Mucosa of rectum (tissue), 2 donors: ENCODE measurements around the gene RIBC1.
A peak's percentile ranks its signal among the peaks of the same experiment; 100 is the strongest.

Experiments
- H3K27ac ChIP-seq, 2 donors: one replicate each; pipeline ENCODE4 v1.7.0; 2013; ENCODE audit warnings: inconsistent platforms in 2 of 2, low read depth in 2 of 2, low read length in 2 of 2
- H3K27me3 ChIP-seq, 2 donors: one replicate each; pipeline ENCODE4 v1.7.0; 2013; ENCODE audit warnings: low read length in 2 of 2; ENCODE audit not compliant: control insufficient read depth in 2 of 2, insufficient read depth in 2 of 2
- H3K36me3 ChIP-seq, 2 donors: one replicate each; pipeline ENCODE4 v1.7.0; 2013; ENCODE audit warnings: low read length in 2 of 2; ENCODE audit not compliant: control insufficient read depth in 2 of 2, insufficient read depth in 2 of 2
- H3K4me1 ChIP-seq, 2 donors: one replicate each; pipeline ENCODE4 v1.7.0; 2013; ENCODE audit warnings: low read length in 2 of 2, mild to moderate bottlenecking in 1 of 2; ENCODE audit not compliant: control insufficient read depth in 2 of 2, insufficient read depth in 2 of 2
- H3K4me3 ChIP-seq, 2 donors: one replicate each; pipeline ENCODE4 v1.7.0; 2013; ENCODE audit warnings: low read length in 2 of 2
- H3K9ac ChIP-seq, 2 donors: one replicate each; pipeline ENCODE4 v1.7.0; 2013; ENCODE audit warnings: low read length in 2 of 2, low read depth in 1 of 2, mild to moderate bottlenecking in 1 of 2
- H3K9me3 ChIP-seq, 2 donors: one replicate each; pipeline ENCODE4 v1.7.0; 2013; ENCODE audit warnings: low read length in 2 of 2; ENCODE audit not compliant: control insufficient read depth in 2 of 2
- donor health status: healthy.
- donor health status: Normal muscosa, but diverticular disease.

Gene RIBC1

DNA sequence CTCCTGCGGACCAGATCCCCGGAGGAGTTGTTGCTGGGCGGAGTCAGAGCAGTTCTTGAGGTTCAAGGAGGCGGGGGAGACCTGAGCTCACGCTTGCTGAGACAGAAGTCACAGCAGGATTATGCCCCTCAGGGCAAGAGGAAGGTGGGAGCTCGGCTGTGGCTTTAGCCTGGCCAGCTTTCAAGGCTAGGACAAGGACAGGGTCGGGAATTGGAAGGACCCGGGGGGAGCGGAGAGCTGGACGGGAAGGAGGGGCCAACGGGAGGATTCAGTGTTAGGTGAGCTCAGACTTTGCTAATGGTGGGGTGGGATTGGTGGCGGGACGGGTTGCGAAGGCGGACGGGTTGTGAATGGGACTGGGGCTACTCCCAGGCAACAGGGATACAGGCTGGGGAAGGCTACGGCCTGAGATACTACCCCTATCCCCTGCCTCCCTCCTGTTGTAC is at the start of gene RIBC1:
RIBC1 (plus strand) TSS at position 13 of the 446 bp plus-strand sequence. CDS start 3,404 bp downstream, outside the sequence.
- Histone ChIP-seq H3K36me3 (no peaks in the 10 kb centered on the region), H3K27ac (peak within 1 kb of the TSS; percentile 89 to 94), H3K9ac (peak within 1 kb of the TSS; percentile 80 to 94), H3K4me3 (peak within 1 kb of the TSS; percentile 77 to 93), H3K4me1 (peaks cover 12 to 18% of the 10 kb centered on the region in 2 donors), H3K9me3 (no peaks in the 10 kb centered on the region), H3K27me3 (no peaks in the 10 kb centered on the region)

DNA sequence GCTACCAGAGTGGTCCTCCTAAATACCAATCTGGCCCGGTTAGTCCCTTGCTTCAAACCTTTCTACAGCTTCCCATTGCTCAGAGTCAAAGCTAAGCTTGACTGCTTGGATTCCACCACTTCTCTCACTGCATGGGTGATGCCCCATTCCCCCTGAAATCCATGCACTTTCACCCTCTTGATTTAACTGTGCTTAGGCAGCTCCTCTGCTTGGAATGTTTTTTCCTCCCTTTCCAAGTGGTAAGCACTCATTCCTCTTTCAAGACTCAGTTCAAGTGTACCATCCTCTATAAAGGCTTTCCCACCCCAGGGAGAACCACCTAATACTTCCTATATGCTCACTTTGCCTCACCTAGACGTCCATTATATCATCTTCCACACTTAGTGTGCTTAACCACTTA is 49.4 kb upstream of the RIBC1 start:
- H3K36me3 ChIP-seq, result peaks cover 0 to 3% of the 10 kb centered on the region in 2 donors
- no peak overlapping the region for H3K27ac ChIP-seq
- no peaks in the 10 kb centered on the region for H3K9me3 ChIP-seq
- H3K9ac ChIP-seq, result no peak overlapping the region
- H3K4me3 ChIP-seq, result no peak overlapping the region
- H3K27me3 ChIP-seq, result no peaks in the 10 kb centered on the region
- no peaks in the 10 kb centered on the region for H3K4me1 ChIP-seq

DNA sequence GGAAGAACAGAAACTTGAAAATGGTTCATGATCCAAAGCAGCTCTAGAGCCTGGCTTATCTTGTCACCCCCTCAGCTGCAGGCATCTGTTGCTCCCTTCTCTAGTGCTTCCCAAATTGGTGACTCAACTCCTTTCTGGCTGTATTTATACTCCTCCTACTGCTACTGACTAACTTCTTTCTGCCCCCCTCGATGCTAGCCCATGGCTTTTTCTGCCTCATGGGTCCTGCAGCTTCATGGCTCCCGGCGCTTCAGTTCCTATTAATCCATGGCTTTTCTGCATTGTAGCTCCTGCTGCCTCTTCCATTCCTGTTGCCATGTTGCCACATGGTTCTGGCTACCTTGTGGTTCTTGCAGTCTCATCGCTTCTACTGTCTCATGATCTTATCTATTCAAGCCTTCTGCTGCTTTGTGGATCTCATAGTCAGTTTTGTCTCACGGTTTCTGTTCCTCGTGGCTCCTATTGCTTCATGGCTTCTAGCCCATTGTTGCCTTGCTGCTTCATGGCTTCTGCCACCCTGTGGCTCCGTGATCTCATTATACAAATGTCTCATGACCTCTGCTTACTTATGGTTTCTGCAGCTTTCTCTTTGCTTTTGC is 48.4 kb upstream of the RIBC1 start:
- no peaks in the 10 kb centered on the region for H3K9me3 ChIP-seq
- no peak overlapping the region for H3K27ac ChIP-seq
- no peak overlapping the region for H3K4me3 ChIP-seq
- peaks cover 4 to 12% of the 10 kb centered on the region in 2 donors for H3K36me3 ChIP-seq
- H3K9ac ChIP-seq, result no peak overlapping the region
- no peaks in the 10 kb centered on the region for H3K4me1 ChIP-seq
- no peaks in the 10 kb centered on the region for H3K27me3 ChIP-seq

DNA sequence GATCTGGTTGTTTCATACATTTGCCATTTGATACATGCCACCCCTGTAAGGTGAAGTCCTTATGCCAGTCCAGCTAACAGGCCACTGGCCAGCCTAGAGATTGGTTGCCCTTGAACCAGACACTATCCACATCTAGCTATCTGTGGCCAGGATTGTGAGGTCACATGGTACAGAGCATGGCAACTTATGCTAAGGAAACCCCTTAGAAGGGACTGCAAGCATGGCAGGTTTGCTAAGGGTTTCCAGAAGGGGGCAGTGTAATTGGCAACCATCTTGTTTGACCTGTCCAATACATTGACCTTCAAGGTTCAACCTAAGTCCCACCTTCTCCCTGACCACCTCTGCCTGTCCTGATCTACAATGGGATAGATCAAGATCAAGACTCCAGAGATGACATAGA is 47.8 kb upstream of the RIBC1 start:
- Histone ChIP-seq H3K4me1 (no peaks in the 10 kb centered on the region), H3K9ac (no peak overlapping the region), H3K4me3 (no peak overlapping the region), H3K9me3 (no peaks in the 10 kb centered on the region), H3K36me3 (peaks cover 10 to 17% of the 10 kb centered on the region in 2 donors), H3K27me3 (no peaks in the 10 kb centered on the region), H3K27ac (no peak overlapping the region)

DNA sequence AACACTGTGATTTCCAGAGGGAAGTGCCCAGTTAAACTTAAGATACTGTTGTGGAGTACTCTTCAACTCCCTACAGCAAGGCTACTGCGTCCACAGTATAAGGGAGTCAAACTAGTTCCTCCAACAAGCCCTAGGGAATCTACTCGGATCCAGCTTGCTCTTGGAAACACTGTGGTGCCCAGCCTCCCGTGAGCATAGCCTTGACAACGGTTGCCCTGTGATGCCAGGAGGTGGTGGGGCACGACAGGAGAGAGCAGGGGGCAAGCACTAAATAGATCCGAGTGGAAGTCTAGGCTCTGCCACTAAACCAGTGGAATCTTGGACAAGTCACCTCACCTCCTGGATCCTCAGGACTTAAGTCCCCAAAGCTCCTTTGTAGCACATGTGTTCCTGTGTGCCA is 45.8 kb upstream of the RIBC1 start:
- Histone ChIP-seq H3K27ac (no peak overlapping the region), H3K36me3 (peaks cover 30 to 33% of the 10 kb centered on the region in 2 donors), H3K4me1 (no peaks in the 10 kb centered on the region), H3K27me3 (no peaks in the 10 kb centered on the region), H3K4me3 (no peak overlapping the region), H3K9ac (no peak overlapping the region), H3K9me3 (no peaks in the 10 kb centered on the region)

DNA sequence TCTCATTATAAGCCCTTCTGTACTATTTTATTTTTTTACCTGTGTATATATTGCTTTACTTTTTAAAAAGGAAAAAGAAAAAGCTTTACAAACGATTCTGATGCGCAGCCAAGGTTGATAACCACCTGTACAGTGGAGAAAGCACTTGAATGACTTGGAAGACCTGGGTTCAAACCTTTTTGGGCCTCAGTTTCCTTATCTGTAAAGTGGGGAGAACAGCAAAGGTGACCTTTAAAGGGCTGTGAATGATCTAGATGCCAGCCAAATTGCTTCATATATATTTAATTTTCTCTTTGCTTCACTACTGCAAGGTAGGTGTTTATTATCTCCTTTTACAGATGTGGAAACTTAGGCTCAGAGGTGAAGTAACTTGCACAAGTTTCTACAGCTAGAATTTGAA is 45.2 kb upstream of the RIBC1 start:
- no peaks in the 10 kb centered on the region for H3K4me1 ChIP-seq
- H3K4me3 ChIP-seq, result no peak overlapping the region
- H3K9ac ChIP-seq, result no peak overlapping the region
- H3K36me3 ChIP-seq, result peaks cover 35 to 38% of the 10 kb centered on the region in 2 donors
- no peak overlapping the region for H3K27ac ChIP-seq
- no peaks in the 10 kb centered on the region for H3K27me3 ChIP-seq
- no peaks in the 10 kb centered on the region for H3K9me3 ChIP-seq

DNA sequence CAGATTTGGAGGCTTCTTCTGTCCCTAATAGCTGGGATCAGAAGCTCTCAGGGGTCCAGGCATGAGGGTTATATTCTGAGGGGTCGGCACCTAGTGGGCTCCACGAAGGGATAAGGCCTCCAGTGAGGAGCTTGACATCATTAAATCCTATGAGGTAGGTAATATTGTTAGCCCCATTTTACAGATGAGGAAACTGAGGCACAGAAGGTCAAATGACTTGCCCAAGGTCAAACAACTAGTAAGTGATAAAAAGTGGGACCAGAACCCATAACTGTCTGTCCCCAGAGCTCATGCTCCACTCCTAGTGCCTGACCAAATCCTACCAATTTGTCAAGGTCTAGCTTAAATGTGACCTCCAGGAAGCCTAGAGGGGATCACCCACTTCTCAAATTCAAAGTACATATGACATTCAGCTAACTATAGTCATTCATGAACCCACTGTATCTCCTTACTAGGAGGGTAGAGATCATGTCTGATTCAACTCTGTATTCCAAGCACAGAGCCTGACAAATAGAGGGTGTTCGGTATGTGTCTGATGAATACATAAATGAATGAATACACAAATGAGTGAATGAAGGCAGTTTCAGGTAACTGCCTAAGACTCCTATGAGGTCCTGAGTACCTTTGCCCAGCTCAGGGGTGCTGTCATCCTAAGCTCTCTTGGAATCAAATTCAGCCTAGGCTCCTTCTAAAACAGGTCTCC is 43.5 kb upstream of the RIBC1 start:
- Histone ChIP-seq H3K4me3 (no peak overlapping the region), H3K9ac (no peak overlapping the region), H3K36me3 (peaks cover 48 to 54% of the 10 kb centered on the region in 2 donors), H3K27ac (no peak overlapping the region), H3K4me1 (no peaks in the 10 kb centered on the region), H3K27me3 (no peaks in the 10 kb centered on the region), H3K9me3 (no peaks in the 10 kb centered on the region)

DNA sequence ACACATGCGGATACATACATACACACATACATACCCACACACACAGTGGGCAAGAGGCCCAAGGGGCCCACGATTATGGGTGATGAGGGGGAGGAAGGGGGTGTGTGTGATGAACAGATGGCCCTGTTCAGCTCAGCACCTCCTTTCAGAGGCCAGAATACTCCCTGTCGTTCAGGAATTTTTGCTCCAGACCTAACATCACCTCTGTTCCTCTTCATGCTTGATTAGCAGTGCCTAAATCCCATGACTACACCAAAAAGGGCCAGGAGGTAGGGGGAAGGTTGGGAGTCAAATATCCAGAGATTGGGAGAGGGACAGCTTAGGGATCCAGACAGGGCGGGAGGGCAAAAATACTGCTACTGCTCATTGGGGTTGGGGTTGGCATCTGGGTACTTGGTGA is 42.9 kb upstream of the RIBC1 start:
- no peaks in the 10 kb centered on the region for H3K9me3 ChIP-seq
- no peak overlapping the region for H3K27ac ChIP-seq
- H3K27me3 ChIP-seq, result no peaks in the 10 kb centered on the region
- H3K4me1 ChIP-seq, result no peaks in the 10 kb centered on the region
- peaks cover 50 to 54% of the 10 kb centered on the region in 2 donors for H3K36me3 ChIP-seq
- H3K4me3 ChIP-seq, result no peak overlapping the region
- no peak overlapping the region for H3K9ac ChIP-seq

DNA sequence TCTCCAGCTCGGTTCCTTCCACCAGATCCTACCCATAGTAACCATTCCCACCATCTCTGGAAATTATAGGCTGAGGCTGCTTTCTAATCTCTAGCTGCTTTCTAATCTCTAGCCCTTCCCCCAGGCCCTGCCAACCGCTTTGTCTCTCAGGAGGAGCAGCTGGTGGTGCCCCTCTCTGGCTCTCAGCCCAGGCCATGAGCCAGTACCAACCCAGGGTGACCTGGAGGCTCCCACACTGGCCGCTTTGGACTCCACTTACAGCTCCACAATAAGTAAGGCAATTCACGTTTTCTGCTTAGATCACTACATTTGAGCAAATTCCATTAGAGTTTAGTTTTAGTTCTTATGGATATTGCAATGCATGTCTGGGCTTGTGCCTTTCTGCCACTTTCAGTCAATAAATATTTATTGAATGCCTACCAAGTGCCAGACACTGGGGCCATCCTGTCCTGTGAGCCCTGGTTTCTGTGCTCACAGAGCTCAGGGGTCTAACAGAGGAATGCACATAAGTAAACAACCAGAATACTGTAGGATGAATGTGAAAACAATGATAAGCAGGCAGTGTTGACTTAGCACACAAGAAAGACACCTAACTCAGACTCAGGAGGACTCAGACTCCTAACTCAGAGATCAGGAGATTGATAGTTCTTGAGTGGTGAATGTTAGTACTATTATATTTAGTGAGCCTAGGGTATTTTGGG is 39.1 kb upstream of the RIBC1 start:
- no peaks in the 10 kb centered on the region for H3K9me3 ChIP-seq
- H3K4me1 ChIP-seq, result no peaks in the 10 kb centered on the region
- H3K27me3 ChIP-seq, result no peaks in the 10 kb centered on the region
- H3K27ac ChIP-seq, result no peak overlapping the region
- H3K4me3 ChIP-seq, result no peak overlapping the region
- H3K36me3 ChIP-seq, result peaks cover 53 to 54% of the 10 kb centered on the region in 2 donors
- no peak overlapping the region for H3K9ac ChIP-seq

DNA sequence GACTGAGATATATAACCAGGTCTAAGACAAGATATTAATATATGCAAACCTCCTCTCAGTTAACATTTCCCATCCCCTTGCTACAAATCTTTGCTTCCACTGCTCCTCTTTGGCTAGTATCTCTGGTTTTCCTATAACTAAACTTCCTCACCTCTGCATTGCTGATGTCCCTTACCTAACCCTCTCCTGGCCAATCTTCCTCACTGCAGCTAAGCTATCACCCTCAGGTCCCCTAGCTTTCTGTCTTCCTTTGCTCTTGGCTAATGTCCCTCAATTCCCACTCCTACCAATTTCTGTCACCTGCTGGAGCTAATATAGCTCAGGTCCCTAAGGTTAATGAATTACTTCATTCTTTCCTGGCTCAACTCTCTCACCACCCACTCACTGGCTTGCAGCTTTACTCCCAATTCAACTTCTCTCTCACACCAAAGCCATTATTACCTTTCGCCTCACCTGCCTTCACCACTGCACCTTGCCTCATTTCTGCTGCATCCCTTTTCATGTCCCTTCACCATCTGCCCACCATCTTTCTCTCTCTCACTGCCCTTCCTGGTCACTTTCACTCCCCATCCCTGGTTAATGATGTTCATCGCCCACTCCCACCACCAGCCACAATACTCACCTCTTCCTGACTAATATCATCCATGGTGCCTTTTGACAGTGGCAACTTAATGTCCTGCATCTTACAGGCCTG is 26.9 kb upstream of the RIBC1 start:
- no peak overlapping the region for H3K27ac ChIP-seq
- no peaks in the 10 kb centered on the region for H3K4me1 ChIP-seq
- H3K27me3 ChIP-seq, result no peaks in the 10 kb centered on the region
- H3K9me3 ChIP-seq, result no peaks in the 10 kb centered on the region
- no peak overlapping the region for H3K4me3 ChIP-seq
- H3K36me3 ChIP-seq, result peaks cover 18 to 48% of the 10 kb centered on the region in 2 donors
- H3K9ac ChIP-seq, result no peak overlapping the region
